Tibial nerve (tissue), 4 donors: ENCODE measurements around the gene TRIM6. TPM values are rescaled to one million over a fixed set of nuclear protein-coding genes. Genes with fewer than 3 reads are reported as not detected.
A peak's percentile ranks its signal among the peaks of the same experiment; 100 is the strongest.

Experiments used
- DNase-seq, 2 donors: peaks; one replicate each; pipeline ENCODE4 v3.0.0-alpha.2; 2019; ENCODE audit warnings: low spot score in 2 of 2
- H3K27ac ChIP-seq, 4 donors: fragments of 200-600 bp; sonication (generic) in 3 of 4; one replicate each; pipeline ENCODE4 v1.5.1; 2017 to 2019; ENCODE audit warnings: mild to moderate bottlenecking in 1 of 4
- H3K27me3 ChIP-seq, 2 donors: fragments of 200-600 bp; sonication (generic) in 1 of 2; one replicate each; pipeline versions ENCODE4 v1.5.1 to v1.6.0; 2017 to 2019
- H3K36me3 ChIP-seq, 3 donors: fragments of 200-600 bp; sonication (generic); one replicate each; pipeline ENCODE4 v1.5.1; 2018 to 2019
- H3K4me1 ChIP-seq, 4 donors: fragments of 200-600 bp; sonication (generic) in 3 of 4; one replicate each; pipeline ENCODE4 v1.5.1; 2017 to 2019
- H3K4me3 ChIP-seq, 4 donors: fragments of 200-600 bp; sonication (generic) in 3 of 4; one replicate each; pipeline ENCODE4 v1.5.1; 2017 to 2019; ENCODE audit warnings: mild to moderate bottlenecking in 1 of 4, moderate library complexity in 1 of 4
- H3K9me3 ChIP-seq, 4 donors: fragments of 200-600 bp; sonication (generic) in 3 of 4; one replicate each; pipeline ENCODE4 v1.5.1; 2017 to 2019
- CTCF ChIP-seq, 5 experiments: fragments of 200-600 bp in 3 of 5; fragments of 450-650 bp in 2 of 5; sonication (generic) in 3 of 5; IDR thresholded peaks; one replicate each; pipeline ENCODE4 v1.5.1; 2016 to 2019; ENCODE audit warnings: antibody characterized with exemption in 5 of 5, mild to moderate bottlenecking in 3 of 5, moderate library complexity in 2 of 5
- EP300 ChIP-seq, 2 donors: sonication (generic); formaldehyde crosslinking; IDR thresholded peaks; one replicate each; pipeline ENCODE4 v1.6.1; 2017; ENCODE audit warnings: antibody characterized with exemption in 2 of 2, mild to moderate bottlenecking in 1 of 2
- POLR2A ChIP-seq, 2 donors: fragments of 450-650 bp; IDR thresholded peaks; one replicate each; pipeline ENCODE4 v1.6.1; 2017; ENCODE audit warnings: antibody characterized with exemption in 2 of 2, mild to moderate bottlenecking in 2 of 2, moderate library complexity in 2 of 2
- WGBS, 2 donors: methylation state at CpG; one replicate each; pipeline ENCODE4 v1.1.5; 2018; 5-methylcytosine and 5-hydroxymethylcytosine counted together
- total RNA-seq, 4 donors: library from RNA; depleted of rRNA; stranded (reverse); fragments of >200 nt; gene quantifications; one replicate each; pipeline ENCODE4 v1.1.0, GENCODE V29; 2016

The TRIM6 gene
- total RNA-seq, 4 donors from 2014 or later: 1.2 to 5.9 (median 2.5) TPM

DNA sequence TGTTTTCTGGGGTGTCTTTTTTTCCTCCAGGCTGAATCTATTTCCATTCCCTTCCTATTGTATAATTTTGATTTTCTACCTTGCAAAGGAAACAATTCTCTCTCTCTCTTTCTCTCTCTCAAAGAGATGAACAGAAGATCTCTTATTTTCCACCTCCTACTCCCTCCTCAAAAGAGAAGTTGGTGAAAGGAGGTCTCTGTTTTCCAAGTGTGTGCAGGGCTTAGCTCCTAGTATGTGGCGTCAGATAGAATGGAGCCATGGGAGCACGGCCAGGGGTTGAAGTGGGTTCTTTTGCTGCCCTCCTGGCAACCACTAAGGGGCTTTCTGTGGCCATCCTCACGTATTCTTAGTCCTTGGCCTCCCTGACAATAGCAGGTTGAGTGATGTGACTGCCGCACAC lies 28.8 kb downstream of the TRIM6 start:
- WGBS, 2 donors: 6 to 12% methylated on average over 4 of the region's 4 CpGs
- H3K4me3 ChIP-seq: peak overlapping the region; percentile 37 to 64 (median 56)
- TF ChIP-seq CTCF (IDR thresholded peaks at IDR 0.05): no peak
- no peak for TF ChIP-seq POLR2A (IDR thresholded peaks at IDR 0.05)
- no peak for TF ChIP-seq EP300 (IDR thresholded peaks at IDR 0.05)
- peak overlapping the region; percentile 32 to 85 (median 74) for H3K27ac ChIP-seq
- H3K27me3 ChIP-seq: no peaks in the 10 kb centered on the region
- peaks cover 0 to 8% (median 0%) of the 10 kb centered on the region in 3 donors for H3K36me3 ChIP-seq
- no peaks in the 10 kb centered on the region for H3K9me3 ChIP-seq
- DNase-seq: no peak
- peaks cover 0 to 41% (median 19%) of the 10 kb centered on the region in 4 donors for H3K4me1 ChIP-seq

GRCh38 chr11:5626196-5626595 lies 29.8 kb downstream of the TRIM6 start:
- peaks cover 0 to 35% (median 15%) of the 10 kb centered on the region in 4 donors for H3K4me1 ChIP-seq

GRCh38 chr11:5631417-5631816 lies 35.0 kb downstream of the TRIM6 start:
- H3K4me3 ChIP-seq: no peak overlapping the region
- no peak for DNase-seq
- no peaks in the 10 kb centered on the region for H3K27me3 ChIP-seq
- peaks cover 0 to 52% (median 0%) of the 10 kb centered on the region in 3 donors for H3K36me3 ChIP-seq
- peaks cover 0 to 3% (median 0%) of the 10 kb centered on the region in 4 donors for H3K4me1 ChIP-seq
- no peak overlapping the region for H3K27ac ChIP-seq
- no peaks in the 10 kb centered on the region for H3K9me3 ChIP-seq
- no peak for TF ChIP-seq EP300 (IDR thresholded peaks at IDR 0.05)
- no peak for TF ChIP-seq POLR2A (IDR thresholded peaks at IDR 0.05)
- no peak for TF ChIP-seq CTCF (IDR thresholded peaks at IDR 0.05)
- WGBS, 2 donors: 79 to 81% methylated on average over 2 of the region's 2 CpGs

More at GRCh38 chr11:5626196-5626595, 29.8 kb downstream of the TRIM6 start:
- H3K36me3 ChIP-seq: peaks cover 0 to 8% (median 0%) of the 10 kb centered on the region in 3 donors
- H3K9me3 ChIP-seq: no peaks in the 10 kb centered on the region
- 57 to 65% methylated on average over 5 of the region's 5 CpGs for WGBS, 2 donors
- no peaks in the 10 kb centered on the region for H3K27me3 ChIP-seq
- no peak overlapping the region for H3K4me3 ChIP-seq
- peak overlapping the region in 1 of 4 donors; percentile 85 for H3K27ac ChIP-seq
- TF ChIP-seq POLR2A (IDR thresholded peaks at IDR 0.05) (no peak), CTCF (IDR thresholded peaks at IDR 0.05) (no peak), EP300 (IDR thresholded peaks at IDR 0.05) (no peak)
- no peak for DNase-seq

DNA sequence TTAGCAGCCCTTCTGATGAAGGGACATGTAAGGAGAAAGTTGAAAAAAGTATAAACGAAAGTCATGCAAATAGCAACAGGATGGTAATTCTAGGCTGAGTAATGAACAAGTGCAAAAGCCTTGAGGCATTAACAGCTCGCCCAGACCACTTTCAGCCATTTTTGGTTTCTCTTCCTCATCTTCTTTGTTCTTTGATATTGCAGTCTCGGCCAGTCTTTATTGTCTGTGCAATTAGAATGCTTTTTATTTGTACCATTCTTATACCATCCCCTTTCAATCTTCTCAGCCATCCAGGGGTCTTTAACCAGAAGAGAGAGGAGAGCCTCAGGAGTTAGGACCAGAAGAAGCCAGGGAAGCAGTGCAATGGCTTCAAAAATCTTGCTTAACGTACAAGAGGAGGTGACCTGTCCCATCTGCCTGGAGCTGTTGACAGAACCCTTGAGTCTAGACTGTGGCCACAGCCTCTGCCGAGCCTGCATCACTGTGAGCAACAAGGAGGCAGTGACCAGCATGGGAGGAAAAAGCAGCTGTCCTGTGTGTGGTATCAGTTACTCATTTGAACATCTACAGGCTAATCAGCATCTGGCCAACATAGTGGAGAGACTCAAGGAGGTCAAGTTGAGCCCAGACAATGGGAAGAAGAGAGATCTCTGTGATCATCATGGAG lies 35.7 kb downstream of the TRIM6 start:
- 75 to 85% methylated on average over 5 of the region's 5 CpGs for WGBS, 2 donors
- H3K9me3 ChIP-seq: no peaks in the 10 kb centered on the region
- TF ChIP-seq EP300 (IDR thresholded peaks at IDR 0.05) (no peak), CTCF (IDR thresholded peaks at IDR 0.05) (no peak), POLR2A (IDR thresholded peaks at IDR 0.05) (no peak)
- no peak for DNase-seq
- no peaks in the 10 kb centered on the region for H3K27me3 ChIP-seq
- no peak overlapping the region for H3K4me3 ChIP-seq
- no peak overlapping the region for H3K27ac ChIP-seq
- H3K36me3 ChIP-seq: peaks cover 0 to 59% (median 0%) of the 10 kb centered on the region in 3 donors
- no peaks in the 10 kb centered on the region for H3K4me1 ChIP-seq

DNA sequence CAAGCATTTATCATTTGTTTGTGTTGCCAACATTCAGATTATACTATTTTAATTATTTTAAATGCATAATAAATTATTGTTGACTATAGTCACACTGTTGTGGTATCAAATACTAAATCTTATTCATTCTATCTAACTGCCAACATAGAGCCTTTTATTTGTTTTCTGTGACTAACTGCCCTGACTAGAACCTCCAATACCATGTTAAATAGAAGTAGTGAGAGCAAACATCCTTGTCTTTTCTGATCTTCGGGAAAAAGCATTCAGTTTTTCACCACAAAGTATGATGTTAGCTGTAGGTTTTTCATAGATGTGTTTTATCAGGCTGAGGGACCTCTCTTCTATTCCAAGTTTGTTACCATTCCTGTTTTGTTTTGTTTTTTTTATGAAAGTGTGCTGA lies 43.5 kb downstream of the TRIM6 start:
- 84 to 86% methylated on average over 1 of the region's 1 CpG for WGBS, 2 donors
- no peak overlapping the region for H3K27ac ChIP-seq
- H3K36me3 ChIP-seq: peaks cover 0 to 99% (median 7%) of the 10 kb centered on the region in 3 donors
- H3K27me3 ChIP-seq: no peaks in the 10 kb centered on the region
- H3K9me3 ChIP-seq: peaks cover 0 to 5% (median 0%) of the 10 kb centered on the region in 4 donors
- H3K4me3 ChIP-seq: no peak overlapping the region
- H3K4me1 ChIP-seq: no peaks in the 10 kb centered on the region
- TF ChIP-seq POLR2A (IDR thresholded peaks at IDR 0.05): no peak
- TF ChIP-seq CTCF (IDR thresholded peaks at IDR 0.05): no peak
- TF ChIP-seq EP300 (IDR thresholded peaks at IDR 0.05): no peak
- no peak for DNase-seq
